ENCODE measurements around the gene ESAM.

- TF ChIP-seq EZH2 (IDR thresholded peaks at IDR 0.05; ENCODE audit: borderline replicate concordance, insufficient read depth, low read depth, low read length, poor library complexity, severe bottlenecking) (no peak), CTCF (IDR thresholded peaks at IDR 0.05) (no peak)
Observed at GRCh38 chr11:124784051-124784450, 22.0 kb upstream of the ESAM start.
